ENCODE data around the gene ZNFX1. TPM values are rescaled to one million over a fixed set of nuclear protein-coding genes. Genes with fewer than 3 reads are reported as not detected.

The ZNFX1 gene
- total RNA-seq, 4 donors from 2014 or later = 28.7 to 34.9 (median 31.1) TPM

DNA sequence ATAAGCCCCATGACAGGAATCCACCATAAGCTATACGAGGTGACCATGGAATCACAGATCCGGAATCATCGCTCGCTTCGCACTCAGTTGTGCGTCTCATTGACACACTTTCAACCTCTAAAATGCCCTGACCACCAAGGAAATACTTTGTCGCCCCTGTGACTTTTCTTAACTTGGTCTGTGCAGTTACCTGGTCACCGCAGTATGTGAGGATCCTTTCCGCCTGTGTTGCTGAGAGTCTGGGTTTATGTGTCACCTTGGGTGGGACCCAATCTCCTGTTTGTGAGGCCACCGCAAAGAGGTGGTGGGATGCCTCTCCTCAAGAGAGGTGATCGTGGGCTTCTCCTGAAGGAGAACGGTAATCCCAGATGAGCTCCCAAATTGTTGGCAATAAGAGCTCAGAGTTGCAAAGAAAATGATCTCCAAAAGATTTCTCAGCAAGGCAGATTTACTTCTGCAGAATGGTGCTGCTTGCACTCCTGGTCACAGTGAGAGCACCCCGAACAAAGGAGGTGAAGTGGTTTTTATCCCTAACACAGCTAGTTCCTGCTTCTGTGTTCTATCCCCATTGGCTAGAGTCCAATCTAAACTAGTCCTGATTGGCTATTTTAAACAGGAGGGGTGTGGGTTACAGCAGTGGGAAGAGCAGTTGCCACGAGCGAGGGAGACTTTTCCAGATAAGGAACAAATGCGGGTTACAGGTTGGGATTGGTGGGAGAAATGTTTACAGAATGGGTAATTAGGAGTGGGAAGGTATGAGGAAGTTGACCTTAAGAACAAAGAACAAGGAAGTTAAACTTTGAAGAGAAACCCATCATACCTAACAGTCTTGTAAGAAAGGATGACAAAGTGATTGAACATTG is 9.1 kb upstream of the ZNFX1 start:
- peaks cover 16 to 17% of the 10 kb centered on the region in 2 donors for H3K4me1 ChIP-seq
- H3K27me3 ChIP-seq = no peaks in the 10 kb centered on the region
- H3K9me3 ChIP-seq = peaks cover 0 to 7% (median 0%) of the 10 kb centered on the region in 3 donors
- in situ Hi-C loops (cut with MboI; ENCODE audit: low sequenced_read_pairs in 4 of 4) (no loop called here), intact Hi-C loops (cut with DNase I; ENCODE audit: low total_unique reads) (no loop called here)
- no peak overlapping the region for H3K4me3 ChIP-seq
- no peak for ATAC-seq
- TF ChIP-seq, protein P1, sequence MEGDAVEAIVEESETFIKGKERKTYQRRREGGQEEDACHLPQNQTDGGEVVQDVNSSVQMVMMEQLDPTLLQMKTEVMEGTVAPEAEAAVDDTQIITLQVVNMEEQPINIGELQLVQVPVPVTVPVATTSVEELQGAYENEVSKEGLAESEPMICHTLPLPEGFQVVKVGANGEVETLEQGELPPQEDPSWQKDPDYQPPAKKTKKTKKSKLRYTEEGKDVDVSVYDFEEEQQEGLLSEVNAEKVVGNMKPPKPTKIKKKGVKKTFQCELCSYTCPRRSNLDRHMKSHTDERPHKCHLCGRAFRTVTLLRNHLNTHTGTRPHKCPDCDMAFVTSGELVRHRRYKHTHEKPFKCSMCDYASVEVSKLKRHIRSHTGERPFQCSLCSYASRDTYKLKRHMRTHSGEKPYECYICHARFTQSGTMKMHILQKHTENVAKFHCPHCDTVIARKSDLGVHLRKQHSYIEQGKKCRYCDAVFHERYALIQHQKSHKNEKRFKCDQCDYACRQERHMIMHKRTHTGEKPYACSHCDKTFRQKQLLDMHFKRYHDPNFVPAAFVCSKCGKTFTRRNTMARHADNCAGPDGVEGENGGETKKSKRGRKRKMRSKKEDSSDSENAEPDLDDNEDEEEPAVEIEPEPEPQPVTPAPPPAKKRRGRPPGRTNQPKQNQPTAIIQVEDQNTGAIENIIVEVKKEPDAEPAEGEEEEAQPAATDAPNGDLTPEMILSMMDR (IDR thresholded peaks at IDR 0.05 in 4 of 5, conservative IDR thresholded peaks at IDR 0.05 in 1 of 5) = no peak
- no peak for TF ChIP-seq POLR2A (IDR thresholded peaks at IDR 0.05)
- H3K36me3 ChIP-seq = peaks cover 2 to 100% of the 10 kb centered on the region in 2 donors
- no peak overlapping the region for H3K27ac ChIP-seq
- DNase-seq = no peak

GRCh38 chr20:49285813-49286494 is 8.1 kb upstream of the ZNFX1 start:
- no peaks in the 10 kb centered on the region for H3K27me3 ChIP-seq
- intact Hi-C loops (cut with DNase I; ENCODE audit: low total_unique reads) (no loop called here), in situ Hi-C loops (cut with MboI; ENCODE audit: low sequenced_read_pairs in 4 of 4) (no loop called here)
- DNase-seq (no peak), ATAC-seq (no peak)
- H3K4me3 ChIP-seq = no peak overlapping the region
- H3K9me3 ChIP-seq = peaks cover 0 to 7% (median 0%) of the 10 kb centered on the region in 3 donors
- no peak overlapping the region for H3K27ac ChIP-seq
- H3K36me3 ChIP-seq = peaks cover 2 to 100% of the 10 kb centered on the region in 2 donors
- H3K4me1 ChIP-seq = peaks cover 20 to 26% of the 10 kb centered on the region in 2 donors
- no peak for TF ChIP-seq POLR2A (IDR thresholded peaks at IDR 0.05)
- TF ChIP-seq, protein P1 (IDR thresholded peaks at IDR 0.05 in 4 of 5, conservative IDR thresholded peaks at IDR 0.05 in 1 of 5) = no peak

DNA sequence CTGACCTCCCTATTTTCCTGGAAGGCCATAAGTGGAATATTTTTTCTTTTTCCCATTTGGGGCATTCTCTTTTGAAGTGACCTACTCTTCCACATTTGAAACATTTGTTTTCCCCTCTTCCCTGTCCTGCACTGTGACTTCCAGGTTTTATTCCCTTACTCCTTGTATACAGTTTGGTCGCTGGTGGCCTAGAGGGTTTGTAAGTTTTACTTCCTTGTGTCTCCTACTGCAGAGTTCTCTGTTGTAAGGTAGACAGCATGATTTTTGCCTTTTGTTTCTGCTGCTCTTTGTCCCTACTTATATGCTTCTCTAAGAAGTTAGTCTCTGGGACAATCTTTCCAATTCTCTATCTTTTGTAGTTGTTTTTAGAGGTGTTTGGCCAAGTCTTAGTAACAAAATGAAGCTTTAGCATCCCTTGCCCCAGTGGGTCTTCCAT is 7.4 kb upstream of the ZNFX1 start:
- Histone ChIP-seq H3K27me3 (no peaks in the 10 kb centered on the region), H3K36me3 (peaks cover 2 to 100% of the 10 kb centered on the region in 2 donors), H3K27ac (no peak overlapping the region), H3K4me1 (peaks cover 27 to 33% of the 10 kb centered on the region in 2 donors), H3K4me3 (no peak overlapping the region), H3K9me3 (peaks cover 0 to 7% (median 0%) of the 10 kb centered on the region in 3 donors)
- in situ Hi-C loops (cut with MboI; ENCODE audit: low sequenced_read_pairs in 4 of 4) = no loop called here
- DNase-seq = no peak
- no peak for ATAC-seq
- intact Hi-C loops (cut with DNase I; ENCODE audit: low total_unique reads) = no loop called here
- TF ChIP-seq, protein P1 (IDR thresholded peaks at IDR 0.05 in 4 of 5, conservative IDR thresholded peaks at IDR 0.05 in 1 of 5) = no peak
- TF ChIP-seq POLR2A (IDR thresholded peaks at IDR 0.05) = no peak

DNA sequence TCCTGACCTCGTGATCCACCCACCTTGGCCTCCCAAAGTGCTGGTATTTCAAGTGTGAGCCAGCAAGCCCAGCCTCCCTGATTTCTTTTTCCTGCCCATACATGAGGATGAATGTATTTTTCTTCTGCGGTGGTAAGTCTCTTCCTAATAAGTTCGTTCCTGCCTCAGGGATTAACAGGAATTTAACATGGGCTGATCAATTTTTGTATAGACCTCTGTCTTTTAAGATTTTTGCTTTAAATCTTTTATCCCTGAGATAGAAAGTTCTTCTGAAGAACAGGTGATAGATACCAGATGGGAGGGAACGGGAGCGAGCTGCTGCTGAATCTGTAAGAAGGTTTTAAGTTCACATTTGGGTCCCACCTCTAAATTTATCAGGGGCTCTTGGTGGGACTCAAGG is 7.0 kb upstream of the ZNFX1 start:
- peaks cover 0 to 7% (median 0%) of the 10 kb centered on the region in 3 donors for H3K9me3 ChIP-seq
- H3K27me3 ChIP-seq = no peaks in the 10 kb centered on the region
- DNase-seq (no peak), ATAC-seq (no peak)
- peaks cover 2 to 100% of the 10 kb centered on the region in 2 donors for H3K36me3 ChIP-seq
- in situ Hi-C loops (cut with MboI; ENCODE audit: low sequenced_read_pairs in 4 of 4) (no loop called here), intact Hi-C loops (cut with DNase I; ENCODE audit: low total_unique reads) (no loop called here)
- H3K4me1 ChIP-seq = peaks cover 32 to 37% of the 10 kb centered on the region in 2 donors
- H3K4me3 ChIP-seq = no peak overlapping the region
- TF ChIP-seq, protein P1 (IDR thresholded peaks at IDR 0.05 in 4 of 5, conservative IDR thresholded peaks at IDR 0.05 in 1 of 5) = no peak
- no peak for TF ChIP-seq POLR2A (IDR thresholded peaks at IDR 0.05)
- H3K27ac ChIP-seq = no peak overlapping the region

Measured in gastrocnemius medialis (tissue), 4 donors.